GM21825 (cell line): ENCODE data around the gene AP2B1.

Experiments used
- ATAC-seq: cut with Tn5 transposase; IDR thresholded peaks from one replicate; pipeline ENCODE4 v1.9.1; 2021; ENCODE audit warnings: mild to moderate bottlenecking, moderate library complexity; ENCODE audit not compliant: unreplicated experiment

AP2B1 gene

DNA sequence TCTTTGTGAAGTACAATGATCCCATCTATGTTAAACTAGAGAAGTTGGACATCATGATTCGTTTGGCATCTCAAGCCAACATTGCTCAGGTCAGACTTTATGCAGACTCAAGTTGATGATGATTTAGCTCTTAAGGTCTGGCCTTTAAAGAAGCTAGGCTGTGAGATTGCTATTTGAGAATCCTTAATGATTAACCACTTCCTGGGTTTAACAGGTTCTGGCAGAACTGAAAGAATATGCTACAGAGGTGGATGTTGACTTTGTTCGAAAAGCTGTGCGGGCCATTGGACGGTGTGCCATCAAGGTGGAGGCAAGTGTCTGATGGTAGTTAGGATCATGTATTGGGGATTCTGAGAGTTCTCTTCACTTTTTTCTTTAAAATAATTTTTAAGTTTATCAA lies 40.3 kb downstream of the AP2B1 start:
- no peak for ATAC-seq

DNA sequence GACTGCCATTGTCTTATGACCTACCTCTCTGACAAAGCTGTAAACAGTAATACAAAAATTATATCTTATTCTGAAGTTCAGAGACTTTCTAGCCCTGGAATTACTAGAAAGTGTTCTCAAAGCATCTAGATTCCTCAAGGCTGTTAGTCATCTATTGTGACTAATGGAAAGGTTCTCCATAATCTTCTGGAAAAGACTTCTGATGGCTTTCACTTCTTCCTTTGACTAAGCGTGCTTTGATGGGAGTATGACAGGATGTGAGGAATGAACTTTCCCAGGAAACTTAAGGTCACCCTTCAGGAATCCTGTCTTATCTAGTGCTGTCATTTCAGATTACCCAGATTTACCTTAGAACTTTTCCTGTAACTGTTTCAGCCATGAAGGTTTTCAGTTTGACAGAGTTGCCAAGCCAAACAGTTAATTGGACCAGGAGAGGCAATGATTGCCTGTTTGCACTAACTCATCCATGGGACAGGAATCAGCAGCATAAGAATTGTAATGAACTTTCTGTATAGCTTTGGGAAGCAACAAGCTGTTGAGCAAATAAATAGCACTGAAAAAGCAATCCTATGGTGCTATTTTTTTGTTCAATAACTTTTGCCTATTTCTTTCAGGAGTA lies 43.5 kb downstream of the AP2B1 start:
- no peak for ATAC-seq

DNA sequence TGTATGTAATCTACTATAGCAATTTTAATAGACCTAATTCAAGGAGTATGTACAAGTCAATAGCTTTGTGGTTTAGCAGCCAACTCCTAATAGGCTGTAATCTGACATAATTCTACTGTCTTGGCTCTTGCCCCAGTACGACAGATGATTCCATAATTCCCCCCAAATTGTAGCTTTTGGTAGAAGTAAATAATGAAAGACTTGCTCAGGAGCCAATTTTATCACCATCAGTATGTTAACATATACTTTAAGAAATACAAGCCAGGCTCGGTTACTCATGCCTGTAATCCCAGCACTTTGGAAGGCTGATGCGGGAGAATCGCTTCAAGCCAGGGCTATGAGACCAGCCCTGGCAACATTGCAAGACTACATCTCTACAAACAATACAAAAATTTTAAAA lies 53.9 kb downstream of the AP2B1 start:
- no peak for ATAC-seq

DNA sequence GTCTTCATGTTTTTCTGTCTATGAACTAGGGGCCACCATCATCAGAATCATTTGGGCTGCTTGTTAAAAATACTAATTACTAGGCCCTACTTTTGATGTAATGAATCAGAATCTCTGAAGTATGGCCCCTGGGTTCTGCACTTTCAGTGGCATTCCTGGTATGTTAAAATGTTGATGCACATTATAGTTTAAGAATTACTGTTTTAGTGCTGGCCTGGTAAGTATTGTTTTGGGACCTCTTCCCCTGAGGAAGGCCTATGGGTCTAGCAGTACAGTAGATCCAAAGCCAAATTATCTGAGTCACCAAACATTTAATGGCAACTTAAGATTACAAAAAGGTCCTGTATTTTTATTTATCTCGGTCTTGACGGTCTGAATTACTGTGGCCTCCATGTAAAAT lies 58.8 kb downstream of the AP2B1 start:
- no peak for ATAC-seq

DNA sequence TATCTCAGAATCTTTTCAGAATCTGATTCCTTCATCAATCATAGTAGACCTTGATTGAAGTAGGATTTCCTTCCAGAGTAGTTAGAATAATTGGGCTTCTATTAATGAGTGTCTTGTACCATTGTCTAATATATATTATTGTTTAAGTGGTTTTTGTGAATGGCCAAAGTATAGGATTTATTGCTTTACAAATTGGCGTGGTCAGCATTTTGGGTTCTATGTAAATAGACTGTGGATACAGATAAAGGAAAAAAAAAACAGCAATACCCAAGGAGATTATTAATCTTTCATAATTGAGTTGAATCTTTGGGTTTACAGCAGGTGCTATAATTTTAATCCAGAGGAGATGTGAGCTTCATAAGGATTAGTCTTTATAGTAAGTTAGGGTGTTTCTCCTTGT lies 64.3 kb downstream of the AP2B1 start:
- ATAC-seq, result no peak

DNA sequence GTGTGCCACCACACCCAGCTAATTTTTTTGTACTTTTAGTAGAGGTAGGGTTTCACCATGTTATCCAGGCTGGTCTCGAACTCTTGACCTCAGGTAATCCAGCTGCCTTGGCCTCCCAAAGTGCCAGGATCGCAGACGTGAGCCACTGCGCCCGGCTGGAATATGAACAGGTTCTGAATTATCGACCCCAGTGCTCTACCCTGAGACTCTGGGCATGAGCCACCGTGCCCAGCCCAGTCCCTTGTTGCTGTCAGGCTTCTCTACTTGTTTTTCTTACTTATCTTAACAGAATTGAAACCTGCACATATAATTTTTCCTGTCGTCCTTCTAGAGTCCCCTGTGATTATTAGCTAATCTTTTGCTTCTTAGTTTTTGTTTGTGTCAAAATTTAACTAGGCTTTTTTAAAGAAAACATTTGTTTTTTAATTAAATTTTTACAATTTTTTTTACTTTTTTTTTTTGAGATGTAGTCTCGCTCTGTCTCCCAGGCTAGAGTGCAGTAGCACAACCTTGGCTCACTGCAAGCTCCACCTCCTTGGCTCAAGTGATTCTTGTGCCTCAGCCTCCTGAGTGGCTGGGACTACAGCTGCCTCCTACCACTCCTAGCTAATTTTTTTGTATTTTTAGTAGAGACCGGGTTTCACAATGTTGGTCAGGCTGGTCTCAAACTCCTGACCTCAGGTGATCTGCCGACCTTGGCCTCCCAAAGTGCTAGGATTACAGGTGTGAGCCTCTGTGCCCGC lies 66.7 kb downstream of the AP2B1 start:
- no peak for ATAC-seq

DNA sequence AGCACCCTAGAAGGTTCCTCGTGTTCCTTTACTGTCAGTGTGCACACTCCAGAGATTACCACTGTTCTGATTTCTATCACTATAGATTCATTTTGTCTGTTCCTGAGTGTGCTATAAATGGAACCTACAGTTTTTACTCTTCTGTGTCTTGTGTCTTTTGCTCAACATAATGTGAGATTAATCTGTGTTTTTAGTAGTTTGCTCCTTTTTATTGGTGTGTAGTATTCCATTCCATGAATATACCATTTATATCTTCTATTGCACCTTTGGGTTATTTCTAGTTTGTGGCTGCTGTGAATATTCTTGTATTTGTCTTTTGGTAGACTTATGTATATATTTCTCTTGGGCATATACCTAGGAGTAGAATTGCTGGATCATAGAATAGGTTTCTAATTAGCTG lies 68.2 kb downstream of the AP2B1 start:
- ATAC-seq, result no peak

DNA sequence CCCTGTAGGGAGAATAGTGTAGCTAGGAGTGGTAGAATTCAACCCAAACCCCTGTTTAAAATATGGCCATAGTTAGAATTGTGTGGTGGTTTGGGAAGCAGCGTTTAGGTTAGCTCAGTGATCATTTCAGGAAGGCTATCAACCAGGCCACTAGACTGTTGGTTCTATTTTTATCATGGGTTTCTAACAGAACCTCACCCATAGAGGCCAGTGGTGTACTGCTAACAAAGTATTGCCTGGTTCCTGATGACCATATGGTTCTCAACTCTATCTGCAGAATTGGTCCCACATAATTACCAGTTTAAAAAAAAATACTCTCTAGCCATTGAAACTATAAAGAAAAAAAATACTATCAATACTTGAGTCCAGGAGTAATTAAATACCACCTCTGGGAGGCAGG lies 73.8 kb downstream of the AP2B1 start:
- ATAC-seq, result no peak

DNA sequence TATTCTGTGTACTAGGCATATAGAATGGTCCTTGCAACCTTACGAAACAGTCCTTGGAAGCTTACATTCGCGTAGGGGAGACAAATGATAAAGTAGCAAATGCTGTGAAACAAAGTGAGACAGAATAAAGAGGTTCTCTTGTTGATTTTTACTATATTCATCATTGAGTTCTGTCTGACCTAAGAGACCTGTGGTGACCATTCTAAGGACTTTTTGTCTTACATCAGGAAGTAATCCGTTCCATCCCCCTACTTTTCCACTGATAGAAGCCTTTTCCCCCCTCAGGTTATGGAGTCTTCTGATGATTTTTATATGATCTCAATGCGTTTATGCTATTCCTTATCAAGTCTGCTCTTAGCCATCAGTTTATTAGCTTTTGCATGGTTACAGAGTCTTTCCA lies 77.6 kb downstream of the AP2B1 start:
- no peak for ATAC-seq

DNA sequence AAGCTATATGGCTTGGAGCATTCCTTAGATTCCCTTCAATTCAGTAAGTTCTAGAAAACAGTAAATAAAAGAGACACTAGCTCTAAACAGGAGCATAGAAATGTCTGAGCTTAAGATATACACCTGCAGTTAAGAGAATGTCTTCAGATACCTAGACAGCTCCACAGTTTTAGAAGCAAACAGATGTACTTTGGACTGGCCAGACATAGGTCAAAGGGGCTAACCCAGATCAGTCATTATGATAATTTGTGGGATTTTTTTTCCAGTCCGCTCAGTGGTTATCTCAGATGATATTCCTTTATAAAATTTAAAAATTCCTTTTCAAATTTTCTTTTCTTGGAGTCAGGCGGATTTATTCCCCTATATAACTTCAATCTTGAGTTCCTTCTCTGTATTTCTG lies 78.5 kb downstream of the AP2B1 start:
- no peak for ATAC-seq

DNA sequence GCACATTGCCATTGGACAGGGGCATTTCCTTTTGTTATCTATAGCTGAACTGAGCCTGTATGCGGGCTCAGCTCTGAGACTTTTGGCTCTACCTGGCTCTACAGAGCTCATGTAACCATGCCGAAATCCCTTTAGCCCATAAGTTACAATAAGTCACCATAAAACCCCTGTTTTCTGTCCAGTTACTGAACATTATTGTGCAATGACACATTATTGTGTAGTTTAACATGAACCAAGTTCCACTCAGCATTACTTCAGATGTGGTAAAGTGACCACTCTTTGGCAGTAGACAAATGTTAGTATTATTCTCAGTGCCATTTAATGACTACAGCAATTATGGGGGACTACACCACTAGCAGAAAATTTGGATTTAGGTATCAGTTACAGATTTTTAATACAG lies 78.9 kb downstream of the AP2B1 start:
- ATAC-seq, result no peak

DNA sequence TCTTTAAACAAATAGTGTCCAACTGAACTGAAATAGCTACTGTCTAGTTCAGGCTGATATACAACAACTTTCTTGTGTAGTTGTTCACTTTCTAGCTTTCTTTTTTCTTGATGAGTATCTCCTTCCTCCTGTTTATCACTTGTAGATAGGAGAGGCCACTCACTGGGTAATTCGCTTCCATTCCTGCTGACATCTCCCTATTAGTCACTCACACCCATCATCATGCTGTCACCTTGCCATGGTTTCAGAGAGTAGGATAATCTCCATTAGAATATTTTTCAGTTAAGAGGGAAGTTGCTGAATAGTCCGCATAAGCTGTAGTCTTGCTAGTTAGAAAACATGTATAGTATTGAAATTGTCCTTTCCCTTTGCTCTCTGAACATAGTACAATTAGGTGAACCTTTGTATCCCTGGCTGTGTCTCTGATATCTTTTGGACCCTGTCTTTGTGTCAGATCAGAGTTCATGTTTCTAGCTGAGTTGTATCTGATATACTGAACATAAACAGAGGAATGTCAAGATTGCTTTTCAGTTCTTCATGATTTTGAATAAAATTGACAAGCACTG lies 79.9 kb downstream of the AP2B1 start:
- ATAC-seq, result no peak

DNA sequence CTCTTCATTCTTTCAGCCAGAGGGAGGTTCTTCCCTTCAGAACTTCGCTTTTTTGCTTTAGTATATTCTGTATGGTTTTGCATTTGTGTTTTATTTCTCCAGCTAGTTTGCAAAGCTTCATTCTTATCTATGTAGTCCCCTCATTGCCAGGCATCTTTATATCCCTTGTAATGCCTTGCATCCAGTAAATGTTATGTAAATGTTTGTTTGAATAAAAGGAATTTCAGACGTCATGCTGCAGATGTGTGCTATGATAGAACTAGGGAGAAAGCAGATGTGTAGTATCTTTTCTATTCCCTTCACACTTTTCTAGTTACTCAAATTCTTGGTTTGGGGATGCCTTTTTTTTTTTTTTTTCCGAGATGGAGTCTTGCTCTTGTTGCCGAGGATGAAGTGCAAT lies 81.7 kb downstream of the AP2B1 start:
- ATAC-seq, result no peak

DNA sequence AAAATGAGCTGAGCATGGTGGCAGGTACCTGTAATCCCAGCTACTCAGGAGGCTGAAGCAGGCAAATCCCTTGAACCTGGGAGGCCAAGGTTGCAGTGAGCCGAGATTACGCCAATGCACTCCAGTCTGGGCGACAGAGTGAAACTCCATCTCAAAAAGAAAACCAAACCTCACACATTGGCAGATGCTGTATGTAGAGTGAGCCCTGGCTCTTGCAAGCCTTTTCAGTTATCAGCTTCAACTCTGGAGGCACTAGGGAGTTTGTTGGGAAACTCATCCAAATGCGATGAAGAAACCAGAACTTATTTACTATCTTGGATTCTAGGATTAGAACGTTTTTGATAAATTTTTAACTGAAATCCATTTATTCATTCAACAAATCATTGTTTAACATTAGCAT lies 87.4 kb downstream of the AP2B1 start:
- ATAC-seq, result no peak

DNA sequence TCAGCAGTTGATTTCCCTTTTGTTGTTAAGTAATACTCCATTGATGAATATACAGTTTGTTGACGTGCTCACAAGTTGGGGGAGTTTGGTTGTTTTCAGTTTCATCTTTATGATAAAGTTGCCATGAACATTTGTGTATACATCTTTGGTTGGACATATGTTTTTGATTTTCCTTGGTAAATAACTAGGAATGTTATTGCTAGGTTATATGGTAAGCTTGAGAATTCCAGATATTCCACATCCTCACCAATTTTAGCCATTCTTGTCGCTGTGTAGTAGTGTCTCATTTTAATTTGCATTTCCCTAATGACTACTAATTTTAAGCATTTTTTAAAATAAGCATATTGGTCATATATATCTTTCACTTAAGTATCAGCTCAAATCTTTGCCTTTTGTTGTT lies 89.3 kb downstream of the AP2B1 start:
- ATAC-seq, result no peak

DNA sequence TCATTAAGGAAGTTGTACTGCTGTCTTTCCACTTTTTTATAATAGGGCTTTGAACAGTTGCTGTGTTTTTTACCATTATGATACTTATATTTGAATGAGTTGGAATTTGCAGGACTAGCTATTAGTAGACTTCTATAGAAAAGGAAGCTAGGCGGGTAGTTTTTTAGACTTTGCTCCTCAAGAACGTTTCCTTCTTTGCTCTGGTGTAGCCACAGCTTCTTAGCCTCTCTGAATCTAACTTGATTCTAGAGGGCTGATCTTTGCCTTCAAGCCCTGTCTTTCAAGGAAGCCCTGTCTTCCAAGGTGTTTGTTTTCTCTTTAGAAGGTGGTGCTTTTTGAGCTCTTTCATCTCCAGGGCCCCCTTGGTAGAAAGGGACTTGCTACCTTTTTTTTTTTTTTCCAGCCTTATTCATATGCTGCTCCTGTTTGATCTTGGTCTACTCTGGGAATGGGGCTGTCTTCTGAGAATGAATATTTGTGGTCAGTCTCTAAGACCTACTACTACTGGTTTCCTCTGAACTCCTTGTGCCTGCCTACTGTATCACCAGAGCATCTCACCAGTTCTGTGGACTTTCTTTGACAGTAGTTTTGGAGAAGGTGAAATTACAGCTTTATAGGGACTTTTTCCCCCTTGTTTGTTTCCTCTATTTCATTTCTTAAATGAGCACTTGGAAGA lies 92.0 kb downstream of the AP2B1 start:
- ATAC-seq, result no peak

DNA sequence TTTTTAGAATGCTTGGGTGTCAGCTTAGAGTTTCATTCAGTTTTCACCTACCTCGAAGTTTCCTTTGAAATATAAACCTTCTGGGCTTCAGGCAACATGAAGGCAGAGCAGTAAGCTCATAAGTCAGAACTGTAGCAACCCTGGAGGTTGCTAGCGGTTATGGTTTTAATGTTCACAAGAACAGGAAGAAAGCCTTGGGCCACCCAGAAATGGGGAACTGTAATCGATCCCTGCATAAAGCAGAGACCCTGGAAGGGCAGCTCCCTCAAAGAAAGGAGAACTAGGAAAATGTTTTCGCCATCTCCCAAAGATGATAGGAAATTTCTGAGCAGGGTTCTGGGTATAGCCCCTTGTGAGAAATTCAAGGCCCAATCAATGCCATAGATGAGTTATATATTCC lies 96.5 kb downstream of the AP2B1 start:
- no peak for ATAC-seq

DNA sequence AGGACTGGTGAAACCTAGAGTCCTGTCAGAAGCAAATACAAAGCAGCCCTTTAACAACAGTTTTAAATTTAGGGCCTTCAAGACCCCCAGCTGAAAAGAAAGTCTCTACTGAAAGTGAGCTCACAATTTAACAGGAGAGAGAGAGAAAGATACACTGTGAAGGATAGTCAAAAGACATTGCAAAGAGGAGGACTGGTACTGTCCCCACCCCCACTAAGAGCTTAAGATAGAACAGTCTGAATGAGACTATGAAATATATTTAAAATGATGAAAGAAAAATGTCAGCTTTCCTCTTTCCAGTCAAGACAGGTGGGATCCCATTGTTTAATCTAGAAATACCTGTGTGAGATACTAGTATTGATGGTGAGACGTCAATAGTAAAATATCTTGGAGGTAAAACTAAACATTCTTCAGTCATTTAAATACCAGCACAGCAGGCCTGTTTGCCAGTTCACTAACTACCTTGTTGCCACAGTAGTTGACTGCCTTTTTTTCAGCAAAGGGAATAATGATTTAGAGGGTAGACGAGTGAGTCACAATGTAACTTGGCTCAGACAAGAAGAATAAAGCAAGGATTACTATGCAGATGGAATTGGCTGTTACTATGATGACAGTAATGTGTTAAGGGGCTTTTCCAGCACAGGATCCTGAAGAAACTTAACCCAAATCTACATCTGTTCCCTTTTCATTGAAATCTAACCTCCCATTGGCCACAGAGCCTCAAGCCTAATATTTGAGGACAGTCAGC lies 97.1 kb downstream of the AP2B1 start:
- no peak for ATAC-seq

DNA sequence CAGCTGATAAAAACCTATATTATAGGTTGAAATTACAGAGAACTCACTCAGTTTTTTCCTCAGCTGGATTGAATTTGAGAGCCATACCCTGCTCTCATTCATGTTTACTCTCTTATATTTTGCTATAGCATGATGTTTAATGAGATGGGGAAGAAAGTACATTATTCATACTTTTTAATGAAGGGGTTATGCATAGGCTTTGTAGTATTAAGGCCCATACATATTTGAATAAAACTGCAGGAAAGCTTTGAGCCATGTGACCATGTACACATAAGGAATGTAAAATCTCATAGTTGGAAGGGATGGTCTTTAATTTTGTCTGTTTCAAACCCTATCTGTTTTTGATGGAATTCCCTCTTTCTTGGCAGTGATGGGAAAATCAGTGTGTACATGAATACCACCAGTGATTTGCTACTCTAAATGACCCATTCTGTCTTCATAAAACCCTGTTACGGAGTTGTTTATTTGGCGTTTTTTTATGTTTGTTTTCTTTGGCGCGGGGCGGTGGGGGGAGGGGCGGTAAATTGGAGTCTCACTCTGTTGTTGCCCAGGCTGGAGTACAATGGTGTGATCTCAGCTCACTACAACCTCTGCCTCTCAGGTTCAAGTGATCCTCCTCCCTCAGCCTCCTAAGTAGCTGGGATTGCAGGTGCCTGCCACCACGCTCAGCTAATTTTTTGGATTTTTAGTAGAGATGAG lies 105.5 kb downstream of the AP2B1 start:
- ATAC-seq, result no peak

DNA sequence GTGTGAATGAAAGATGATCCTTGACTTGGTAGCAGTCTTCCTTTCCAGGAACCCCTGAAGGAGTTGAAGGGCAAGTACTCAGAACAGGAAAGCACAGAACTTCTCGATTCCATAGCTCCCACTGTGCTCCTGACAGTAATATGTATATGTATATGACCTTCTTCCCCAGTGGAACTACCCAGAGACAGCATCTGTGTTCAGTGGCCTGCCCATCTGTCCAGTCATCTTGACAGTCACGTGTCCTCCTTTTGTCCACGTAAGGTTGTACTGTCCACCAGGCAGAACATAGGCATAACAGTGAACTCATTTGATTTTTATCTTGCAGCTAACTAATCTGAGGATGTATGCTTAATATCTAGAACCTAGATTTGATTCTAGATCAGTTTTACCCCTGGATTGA lies 106.5 kb downstream of the AP2B1 start:
- ATAC-seq, result no peak

DNA sequence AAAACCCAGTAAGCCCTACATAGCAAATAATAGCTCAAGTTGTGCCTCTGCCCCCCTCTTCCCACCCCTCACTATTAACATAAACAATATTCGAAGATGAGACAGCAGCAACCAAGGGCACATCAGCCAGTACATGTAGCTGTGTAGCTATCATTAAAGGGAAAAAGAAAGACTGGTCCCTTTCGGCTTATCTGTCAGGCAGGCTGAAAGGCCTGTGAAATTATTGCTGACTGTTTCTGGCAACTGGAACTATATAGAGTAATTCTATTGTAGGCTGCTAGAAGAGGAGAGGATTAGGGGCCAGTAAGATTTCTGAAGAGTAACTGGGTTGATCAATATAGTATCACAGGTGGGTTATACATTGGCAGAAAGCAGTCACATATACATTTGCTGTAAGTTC lies 107.8 kb downstream of the AP2B1 start:
- no peak for ATAC-seq
